Measurements from ENCODE around the gene ENAH. TPM values are rescaled to one million over a fixed set of nuclear protein-coding genes. Genes with fewer than 3 reads are reported as not detected.

The ENAH gene
- total RNA-seq, 2 donors from 2014 or later = 43.5 to 63.7 TPM

- Histone ChIP-seq H3K9me3 (no peaks in the 10 kb centered on the region), H3K36me3 (no peaks in the 10 kb centered on the region), H3K27me3 (no peaks in the 10 kb centered on the region), H3K4me1 (no peaks in the 10 kb centered on the region), H3K4me3 (no peak overlapping the region), H3K27ac (no peak overlapping the region), H3K9ac (ENCODE audit: low read depth in 2 of 2, low read length in 2 of 2) (no peak overlapping the region)
- intact Hi-C loops (cut with DNase I) = no loop called here
- DNase-seq = no peak
- TF ChIP-seq CTCF (IDR thresholded peaks at IDR 0.05) = no peak
These were observed 44.7 kb downstream of the ENAH start for GRCh38 chr1:225608014-225608796.

DNA sequence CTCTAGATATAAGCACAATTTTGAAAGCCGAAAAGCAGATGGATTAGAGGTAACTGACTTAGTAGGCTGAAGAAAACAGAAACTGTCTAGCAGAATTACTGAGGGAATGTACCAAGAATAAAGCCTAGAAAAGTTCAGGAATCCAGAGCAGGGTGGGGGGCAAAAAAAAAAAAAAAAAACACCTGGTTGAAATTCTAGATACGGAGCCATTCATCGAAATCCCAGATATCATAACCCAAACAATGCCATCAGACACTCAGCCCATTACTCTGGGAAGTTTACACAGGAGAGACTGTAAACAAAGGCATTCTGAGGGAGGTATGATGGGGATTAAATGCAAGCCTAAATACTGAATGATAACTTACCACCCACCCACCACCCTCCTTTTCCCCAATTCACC lies 45.6 kb downstream of the ENAH start:
- Histone ChIP-seq H3K4me3 (no peak overlapping the region), H3K9ac (ENCODE audit: low read depth in 2 of 2, low read length in 2 of 2) (no peak overlapping the region), H3K36me3 (no peaks in the 10 kb centered on the region), H3K9me3 (no peaks in the 10 kb centered on the region), H3K27ac (no peak overlapping the region), H3K27me3 (no peaks in the 10 kb centered on the region), H3K4me1 (no peaks in the 10 kb centered on the region)
- intact Hi-C loops (cut with DNase I) = no loop called here
- no peak for DNase-seq
- no peak for TF ChIP-seq CTCF (IDR thresholded peaks at IDR 0.05)

DNA sequence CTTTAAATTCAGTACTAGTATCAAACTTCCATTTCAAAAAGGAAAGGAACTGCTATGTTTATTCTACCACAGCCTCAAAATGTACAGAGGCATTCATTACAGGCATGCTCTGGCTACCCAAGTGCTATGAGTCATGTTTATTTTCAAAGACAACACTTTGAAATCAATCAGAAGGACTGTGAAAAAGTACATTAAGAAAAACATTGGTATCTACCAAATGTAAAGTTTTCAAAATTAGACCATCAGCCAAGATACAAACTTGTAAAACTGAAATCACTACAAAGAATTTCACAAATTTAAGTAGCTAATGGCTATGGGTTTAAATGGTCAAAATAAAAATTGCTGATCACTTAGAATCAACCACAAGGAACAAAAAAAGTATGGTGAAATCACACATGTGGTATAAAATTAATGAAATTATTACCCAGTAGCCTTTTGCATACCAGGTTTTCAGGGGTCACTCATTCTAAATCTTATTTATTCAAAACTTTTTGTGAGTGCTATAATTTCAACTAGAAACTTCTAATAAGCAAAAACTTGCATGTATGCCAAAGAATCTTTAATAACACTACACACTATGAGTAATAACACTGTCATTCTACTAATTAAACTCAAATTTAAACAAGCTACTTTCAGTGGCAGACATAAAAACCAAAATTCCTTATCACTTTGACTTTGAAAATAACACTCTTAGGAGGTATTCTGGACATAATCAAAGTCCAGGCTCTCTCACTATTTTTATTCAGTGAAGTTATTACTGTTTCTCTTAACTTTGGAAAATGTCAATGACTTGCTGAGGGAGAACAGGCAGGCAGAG lies 49.2 kb downstream of the ENAH start:
- no peak for DNase-seq
- no peaks in the 10 kb centered on the region for H3K4me1 ChIP-seq
- intact Hi-C loops (cut with DNase I) = no loop called here
- TF ChIP-seq CTCF (IDR thresholded peaks at IDR 0.05) = no peak
- H3K27ac ChIP-seq = no peak overlapping the region
- no peak overlapping the region for H3K4me3 ChIP-seq
- H3K9me3 ChIP-seq = no peaks in the 10 kb centered on the region
- no peak overlapping the region for H3K9ac ChIP-seq (ENCODE audit: low read depth in 2 of 2, low read length in 2 of 2)
- H3K27me3 ChIP-seq = no peaks in the 10 kb centered on the region
- no peaks in the 10 kb centered on the region for H3K36me3 ChIP-seq

- no peak for TF ChIP-seq CTCF (IDR thresholded peaks at IDR 0.05)
- Histone ChIP-seq H3K27me3 (no peaks in the 10 kb centered on the region), H3K4me3 (no peak overlapping the region), H3K9me3 (no peaks in the 10 kb centered on the region), H3K27ac (no peak overlapping the region), H3K4me1 (no peaks in the 10 kb centered on the region), H3K9ac (ENCODE audit: low read depth in 2 of 2, low read length in 2 of 2) (no peak overlapping the region), H3K36me3 (no peaks in the 10 kb centered on the region)
- intact Hi-C loops (cut with DNase I) = no loop called here
- no peak for DNase-seq
These were observed 50.2 kb downstream of the ENAH start for GRCh38 chr1:225602590-225603206.

DNA sequence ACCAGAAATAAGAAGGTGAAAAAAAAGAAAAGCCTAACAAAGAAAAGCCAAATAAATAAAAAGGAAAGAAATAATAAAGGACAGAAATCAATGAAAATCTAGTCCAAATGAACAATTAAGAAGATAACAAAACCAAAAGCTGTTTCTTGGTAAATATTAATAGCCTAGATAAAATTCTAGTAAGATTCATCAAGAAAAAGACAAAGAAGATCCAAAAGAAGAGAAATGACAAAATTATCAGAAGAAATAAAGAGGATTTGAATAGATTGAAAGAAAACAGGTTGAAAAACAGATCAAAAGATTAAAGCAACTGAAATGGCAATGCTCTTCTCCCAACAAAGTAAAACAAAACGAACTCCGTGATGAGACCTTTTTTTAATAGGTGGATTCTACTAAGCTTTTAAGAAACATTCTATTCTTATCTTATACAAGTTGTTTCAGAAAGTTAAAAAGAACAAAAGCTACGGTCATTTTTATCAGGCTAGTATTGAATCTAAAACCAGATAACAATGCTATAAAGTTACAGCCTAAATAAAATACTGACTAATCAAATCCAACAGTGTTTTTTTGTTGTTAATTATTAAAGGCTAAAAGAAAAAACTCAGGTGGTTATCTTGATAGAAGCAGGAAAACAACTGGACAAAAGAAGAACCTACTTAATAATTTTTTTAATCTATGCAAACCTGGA lies 50.9 kb downstream of the ENAH start:
- Histone ChIP-seq H3K4me1 (no peaks in the 10 kb centered on the region), H3K27ac (no peak overlapping the region), H3K36me3 (no peaks in the 10 kb centered on the region), H3K4me3 (no peak overlapping the region), H3K9me3 (no peaks in the 10 kb centered on the region), H3K27me3 (no peaks in the 10 kb centered on the region), H3K9ac (ENCODE audit: low read depth in 2 of 2, low read length in 2 of 2) (no peak overlapping the region)
- no peak for DNase-seq
- intact Hi-C loops (cut with DNase I) = no loop called here
- TF ChIP-seq CTCF (IDR thresholded peaks at IDR 0.05) = no peak

Data from colonic mucosa (tissue), 4 donors.